DMS53 treated with DMSO at 0.1 percent for 48 hours (cell line): Measurements from ENCODE around the gene CD7.

Source experiments
- DNase-seq: peaks from one replicate; lab custom pipeline; 2025; ENCODE audit not compliant: unreplicated experiment; lab: John Stamatoyannopoulos, UW

CD7 gene

DNA sequence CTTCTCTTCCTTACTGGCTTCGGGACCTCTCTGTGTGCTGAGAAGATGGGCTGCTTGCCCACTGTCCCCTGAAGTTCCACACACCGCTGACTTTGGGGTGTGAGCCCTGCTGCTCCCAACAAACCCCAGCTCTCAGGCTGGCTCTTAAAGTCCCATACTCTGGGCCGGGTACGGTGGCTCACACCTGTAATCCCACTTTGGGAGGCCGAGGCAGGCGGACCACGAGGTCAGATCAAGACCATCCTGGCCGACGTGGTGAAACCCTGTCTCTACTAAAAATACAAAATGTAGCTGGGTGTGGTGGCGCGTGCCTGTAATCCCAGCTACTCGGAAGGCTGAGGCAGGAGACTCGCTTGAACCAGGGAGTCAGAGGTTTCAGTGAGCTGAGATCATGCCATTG is 17.2 kb downstream of the CD7 start:
- no peak for DNase-seq

DNA sequence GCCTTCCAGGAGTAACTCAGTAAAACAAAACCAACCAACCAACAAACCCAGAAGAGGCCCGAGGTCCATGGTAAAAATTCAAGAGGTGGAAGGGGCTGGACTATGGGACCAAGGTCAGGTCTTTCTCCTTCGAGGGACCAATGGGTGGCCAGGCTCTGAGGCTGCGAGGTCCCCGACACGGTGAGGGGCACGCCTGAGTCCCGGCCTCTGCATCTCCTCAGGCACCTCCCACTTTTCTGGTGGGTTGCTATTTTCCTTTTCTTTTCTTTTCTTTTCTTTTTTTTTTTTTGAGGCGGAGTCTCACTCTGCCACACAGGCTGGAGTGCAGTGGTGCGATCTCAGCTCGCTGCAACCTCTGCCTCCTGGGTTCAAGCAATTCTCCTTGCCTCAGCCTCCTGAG is 18.0 kb downstream of the CD7 start:
- no peak for DNase-seq

- DNase-seq: no peak
Observed at GRCh38 chr17:82298538-82299421, 18.6 kb downstream of the CD7 start.

DNA sequence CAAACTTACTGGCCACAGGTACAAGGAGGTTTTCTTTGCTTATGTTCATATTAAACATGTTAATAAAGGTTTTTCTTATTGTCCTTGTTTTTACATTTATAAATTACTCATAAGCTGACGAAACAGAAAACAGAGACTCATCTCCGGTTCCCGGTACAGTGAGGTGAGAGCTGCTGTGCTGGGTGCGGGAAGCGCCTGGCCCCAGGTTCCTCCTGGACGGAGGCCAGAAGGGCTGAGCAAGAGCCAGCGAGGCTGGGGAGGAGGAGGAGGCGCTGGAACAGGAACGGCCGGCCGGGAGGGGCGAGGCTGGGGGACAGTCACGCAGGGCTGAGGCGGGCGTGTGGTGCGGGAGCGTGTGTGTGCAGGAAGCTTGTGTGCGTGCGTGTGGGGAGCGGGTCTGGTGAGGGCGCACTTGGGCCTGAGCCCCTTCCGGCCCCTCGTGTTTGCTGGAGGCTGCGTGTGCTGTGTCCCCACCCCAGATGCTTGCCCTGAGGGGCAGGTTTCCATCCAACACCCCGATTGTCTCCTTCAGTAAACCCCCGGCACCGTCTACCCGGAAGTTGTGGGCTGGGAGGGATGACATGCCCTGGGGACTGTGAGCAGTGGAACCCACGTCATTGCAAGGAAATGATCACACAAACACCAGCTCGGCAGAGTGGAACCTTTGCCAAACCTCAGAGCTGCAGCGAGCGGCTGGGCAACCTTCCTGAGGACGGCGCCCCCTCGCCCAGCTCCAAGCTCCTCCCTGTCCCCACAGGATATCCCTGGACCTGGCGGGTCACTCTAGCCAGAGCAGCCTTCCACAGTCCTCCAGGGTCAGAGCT is 19.5 kb downstream of the CD7 start:
- DNase-seq: peak; percentile 63

- DNase-seq: peak; percentile 73
Observed at GRCh38 chr17:82297280-82297713, 20.1 kb downstream of the CD7 start.

DNA sequence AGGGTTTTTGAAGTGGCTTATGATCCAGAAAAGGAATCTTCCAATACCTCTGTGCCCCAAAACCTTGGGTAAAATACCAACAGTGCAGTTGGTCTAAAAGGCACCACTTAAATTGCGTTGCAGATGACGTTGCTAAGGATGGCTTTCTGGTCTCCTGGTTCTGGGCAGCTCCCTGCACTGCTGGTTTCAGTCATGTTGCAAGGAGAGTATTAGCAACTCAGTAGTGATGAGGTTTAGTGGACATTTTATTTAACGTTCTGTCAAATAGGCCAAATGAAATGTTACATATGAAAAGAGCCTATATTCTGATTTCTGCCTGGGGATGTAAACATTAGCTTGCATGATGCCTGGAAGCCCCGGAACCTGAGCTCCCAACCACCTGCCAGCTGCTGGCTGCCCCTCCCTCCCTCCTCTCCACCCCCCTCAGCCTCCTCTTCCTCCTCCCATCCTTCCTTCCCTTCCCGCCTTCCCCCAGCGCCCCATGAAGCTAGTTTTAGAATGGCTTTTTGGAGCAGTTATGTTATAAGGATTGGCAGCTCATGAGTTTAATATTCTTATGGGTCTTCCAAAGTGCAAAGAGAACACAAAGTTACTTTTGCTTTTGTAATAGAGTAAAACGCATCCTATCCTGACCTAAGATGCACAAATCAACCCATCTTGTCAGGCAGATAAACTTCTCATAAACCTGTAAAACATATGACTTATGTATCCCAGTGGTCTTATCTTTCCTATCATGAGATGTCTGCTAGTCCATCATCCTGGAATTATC is 20.7 kb downstream of the CD7 start:
- DNase-seq: no peak

- DNase-seq: no peak
Observed at GRCh38 chr17:82295472-82295814, 22.0 kb downstream of the CD7 start.

GRCh38 chr17:82294064-82294773 is 23.2 kb downstream of the CD7 start:
- DNase-seq: no peak

DNA sequence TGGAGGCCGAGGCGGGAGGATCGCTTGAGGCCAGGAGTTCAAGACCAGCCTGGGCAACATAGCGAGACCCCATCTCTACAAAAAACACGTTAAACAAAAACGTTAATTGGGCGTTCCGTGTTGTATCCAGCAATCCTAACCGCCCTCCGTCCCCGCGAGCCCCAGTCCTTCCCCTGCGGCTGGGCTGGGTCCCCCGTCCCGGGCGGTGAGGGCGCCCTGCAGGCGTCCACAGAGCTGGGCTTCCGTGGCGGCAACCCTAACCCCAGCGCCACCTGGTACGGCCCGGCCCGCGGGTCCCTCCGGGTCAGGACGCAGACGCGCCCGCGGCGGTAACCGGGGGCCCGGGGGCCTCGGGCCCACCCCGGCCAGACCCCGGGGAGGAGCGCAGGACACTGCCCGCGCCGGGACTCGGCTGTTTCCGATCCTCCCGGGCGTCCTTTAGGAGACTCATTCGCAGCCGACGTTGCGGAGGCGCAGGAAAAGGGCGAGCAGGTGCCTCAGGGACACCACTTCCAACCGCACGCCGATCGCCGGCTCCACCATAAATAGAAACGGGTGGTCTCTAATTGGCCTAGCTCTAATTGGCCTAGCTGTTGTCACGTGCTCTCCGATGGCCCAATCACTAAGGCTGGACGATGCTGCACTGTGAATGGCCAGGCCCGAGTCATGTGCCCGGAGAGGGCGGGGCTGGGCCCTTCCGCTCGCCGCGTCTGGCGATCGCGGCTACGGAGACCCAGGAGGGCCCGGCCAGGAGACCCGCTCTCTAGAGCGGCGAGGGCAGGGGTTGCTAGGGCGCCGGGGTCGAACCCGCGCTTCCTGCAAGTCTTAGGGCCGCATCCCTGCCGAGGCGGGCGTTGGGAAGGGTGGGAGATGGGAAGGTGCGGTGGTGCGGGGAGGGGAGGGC is 24.9 kb downstream of the CD7 start:
- peak; percentile 98 for DNase-seq

GRCh38 chr17:82291582-82292250 is 25.7 kb downstream of the CD7 start:
- DNase-seq: no peak

DNA sequence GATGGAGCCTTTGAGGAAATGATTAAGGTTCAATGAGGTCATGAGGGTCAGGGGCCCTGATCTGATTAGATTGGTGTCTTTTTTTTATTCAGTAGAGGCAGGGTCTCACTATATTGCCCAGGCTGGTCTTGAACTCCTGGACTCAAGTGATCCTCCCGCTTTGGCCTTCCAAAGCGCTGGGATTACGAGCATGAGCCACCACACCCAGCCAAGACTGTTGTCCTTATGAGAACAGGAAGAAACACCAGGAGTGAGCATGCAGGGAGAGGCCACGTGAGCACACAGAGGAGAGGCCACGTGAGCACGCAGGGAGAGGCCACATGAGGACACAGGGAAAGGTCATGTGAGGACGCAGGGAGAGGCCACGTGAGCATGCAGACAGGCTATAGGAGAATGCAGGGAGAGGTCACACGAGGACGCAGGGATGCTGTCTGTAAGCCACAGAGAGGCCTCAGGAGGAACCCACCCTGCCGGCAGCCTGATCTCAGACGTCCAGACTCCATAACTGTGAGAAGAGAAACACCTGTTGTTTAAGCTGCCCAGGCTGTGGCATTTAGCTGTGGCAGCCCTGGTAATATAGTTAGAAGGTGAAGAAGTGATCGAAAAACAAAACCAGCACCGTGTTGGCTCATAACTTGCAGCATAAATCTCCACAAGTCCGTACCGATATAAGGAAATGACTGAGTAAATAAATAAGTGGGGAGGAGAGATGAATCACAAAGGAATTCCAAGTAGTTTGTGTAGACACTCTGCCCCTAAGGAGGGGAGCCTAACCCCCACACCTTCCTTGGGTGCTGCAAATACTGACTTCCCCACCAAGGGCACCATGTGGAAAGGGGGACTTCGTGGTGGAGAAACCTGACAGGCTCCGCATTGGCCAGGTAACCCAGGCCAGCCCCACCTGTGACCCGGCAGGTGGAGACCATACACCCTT is 29.3 kb downstream of the CD7 start:
- peak; percentile 31 for DNase-seq

GRCh38 chr17:82287013-82287867 is 30.2 kb downstream of the CD7 start:
- DNase-seq: no peak

GRCh38 chr17:82285141-82285540 is 32.3 kb downstream of the CD7 start:
- DNase-seq: no peak

DNA sequence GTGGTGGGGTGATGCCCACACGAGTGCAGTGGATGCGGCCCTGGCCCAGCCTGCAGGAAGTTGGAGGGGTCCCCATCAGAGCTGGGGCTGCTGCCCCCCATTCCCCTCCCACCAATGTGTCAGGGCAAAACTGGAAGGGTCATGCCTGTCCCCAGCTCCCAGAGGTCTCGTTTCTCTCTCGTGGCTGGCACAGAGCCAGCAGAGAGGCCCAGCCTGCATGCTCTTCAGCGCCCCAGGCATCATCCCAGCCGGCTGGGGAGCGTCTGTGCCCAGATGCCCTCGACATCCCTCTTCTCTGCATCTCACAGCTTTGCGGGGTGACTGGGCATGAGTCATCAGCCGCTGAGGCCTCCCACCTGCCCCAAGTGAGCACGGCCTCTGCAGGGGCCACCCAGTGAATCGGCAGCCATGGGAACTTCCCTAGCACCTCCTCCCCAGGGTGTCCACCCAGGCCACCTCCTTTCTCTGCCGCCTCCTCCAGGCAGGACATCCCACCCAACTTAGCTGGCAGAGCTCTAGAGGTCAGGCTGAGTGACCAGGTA is 34.1 kb downstream of the CD7 start:
- DNase-seq: no peak

- DNase-seq: no peak
Observed at GRCh38 chr17:82282239-82283207, 34.9 kb downstream of the CD7 start.
